ENCODE data around the gene TNFRSF4.

TNFRSF4 gene

DNA sequence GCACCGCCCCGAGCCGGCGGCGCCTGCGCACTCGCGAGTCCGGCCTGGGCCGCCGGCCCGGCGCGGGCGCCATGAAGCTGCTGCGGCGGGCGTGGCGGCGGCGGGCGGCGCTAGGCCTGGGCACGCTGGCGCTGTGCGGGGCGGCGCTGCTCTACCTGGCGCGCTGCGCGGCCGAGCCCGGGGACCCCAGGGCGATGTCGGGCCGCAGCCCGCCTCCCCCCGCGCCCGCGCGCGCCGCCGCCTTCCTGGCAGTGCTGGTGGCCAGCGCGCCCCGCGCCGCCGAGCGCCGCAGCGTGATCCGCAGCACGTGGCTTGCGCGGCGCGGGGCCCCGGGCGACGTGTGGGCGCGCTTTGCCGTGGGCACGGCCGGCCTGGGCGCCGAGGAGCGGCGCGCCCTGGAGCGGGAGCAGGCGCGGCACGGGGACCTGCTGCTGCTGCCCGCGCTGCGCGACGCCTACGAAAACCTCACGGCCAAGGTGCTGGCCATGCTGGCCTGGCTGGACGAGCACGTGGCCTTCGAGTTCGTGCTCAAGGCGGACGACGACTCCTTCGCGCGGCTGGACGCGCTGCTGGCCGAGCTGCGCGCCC is 18.3 kb upstream of the TNFRSF4 start, which contains the start of gene B3GALT6:
Gene B3GALT6, plus strand, starts transcription at position 30 of the 588 bp plus-strand sequence. Its CDS starts 42 bp downstream, at position 72.
- DNase-seq (ENCODE audit: low read depth in 2 of 2): no peak
- H3K4me3 ChIP-seq (replicated peaks in 1 of 2; ENCODE audit: low read depth in 2 of 2, low read length in 2 of 2): peak within 1 kb of the TSS; percentile 75 to 89
- TF ChIP-seq, protein P1, sequence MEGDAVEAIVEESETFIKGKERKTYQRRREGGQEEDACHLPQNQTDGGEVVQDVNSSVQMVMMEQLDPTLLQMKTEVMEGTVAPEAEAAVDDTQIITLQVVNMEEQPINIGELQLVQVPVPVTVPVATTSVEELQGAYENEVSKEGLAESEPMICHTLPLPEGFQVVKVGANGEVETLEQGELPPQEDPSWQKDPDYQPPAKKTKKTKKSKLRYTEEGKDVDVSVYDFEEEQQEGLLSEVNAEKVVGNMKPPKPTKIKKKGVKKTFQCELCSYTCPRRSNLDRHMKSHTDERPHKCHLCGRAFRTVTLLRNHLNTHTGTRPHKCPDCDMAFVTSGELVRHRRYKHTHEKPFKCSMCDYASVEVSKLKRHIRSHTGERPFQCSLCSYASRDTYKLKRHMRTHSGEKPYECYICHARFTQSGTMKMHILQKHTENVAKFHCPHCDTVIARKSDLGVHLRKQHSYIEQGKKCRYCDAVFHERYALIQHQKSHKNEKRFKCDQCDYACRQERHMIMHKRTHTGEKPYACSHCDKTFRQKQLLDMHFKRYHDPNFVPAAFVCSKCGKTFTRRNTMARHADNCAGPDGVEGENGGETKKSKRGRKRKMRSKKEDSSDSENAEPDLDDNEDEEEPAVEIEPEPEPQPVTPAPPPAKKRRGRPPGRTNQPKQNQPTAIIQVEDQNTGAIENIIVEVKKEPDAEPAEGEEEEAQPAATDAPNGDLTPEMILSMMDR (IDR thresholded peaks at IDR 0.05; ENCODE audit: low read depth, low read length): no peak

DNA sequence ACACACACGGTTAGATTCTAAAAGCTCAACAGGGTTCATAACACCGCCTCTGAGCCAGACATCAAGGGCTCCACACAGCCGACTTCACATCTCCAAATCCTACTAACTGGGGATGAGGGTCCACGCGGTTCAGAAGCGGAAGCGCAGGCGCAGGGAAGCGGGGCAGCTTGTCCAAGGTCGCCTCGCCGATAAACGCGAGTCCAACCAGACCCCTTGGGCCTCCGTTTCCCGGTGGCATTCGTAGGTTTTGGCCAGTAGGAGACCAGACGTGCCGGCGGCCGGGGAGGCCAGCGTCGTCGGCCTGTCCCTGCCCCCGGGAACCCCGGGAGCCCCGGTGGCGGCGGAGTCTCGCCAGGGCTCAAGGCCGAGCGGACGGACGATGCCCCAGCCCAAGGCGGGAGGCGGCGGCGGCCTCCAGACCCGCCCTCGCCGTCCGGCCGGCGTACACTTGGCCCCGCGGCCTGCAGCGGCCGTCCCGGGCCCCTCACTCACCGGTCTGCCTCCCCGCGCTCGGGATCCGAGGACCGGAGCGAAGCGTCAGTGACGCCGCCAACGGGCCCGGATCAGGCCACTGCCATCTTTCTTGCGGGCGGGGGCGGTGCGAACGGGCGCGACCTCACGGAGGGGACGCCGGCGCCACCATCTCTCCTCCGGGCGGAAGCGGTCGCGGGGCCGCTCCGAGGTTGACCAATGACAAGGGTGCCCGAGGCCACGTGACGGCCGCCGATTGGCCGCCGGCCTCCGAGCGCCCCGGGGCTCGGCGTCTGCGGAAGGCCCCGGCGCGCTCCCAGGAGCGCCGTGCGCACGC is 17.7 kb upstream of the TNFRSF4 start, which contains the start of gene SDF4:
Gene SDF4, minus strand, starts transcription at position 602 of the 808 bp plus-strand sequence. CDS start 3,229 bp downstream, outside the sequence.
- TF ChIP-seq, protein P1 (IDR thresholded peaks at IDR 0.05; ENCODE audit: low read depth, low read length): no peak
- DNase-seq (ENCODE audit: low read depth in 2 of 2): peak; percentile 96 to 98

DNA sequence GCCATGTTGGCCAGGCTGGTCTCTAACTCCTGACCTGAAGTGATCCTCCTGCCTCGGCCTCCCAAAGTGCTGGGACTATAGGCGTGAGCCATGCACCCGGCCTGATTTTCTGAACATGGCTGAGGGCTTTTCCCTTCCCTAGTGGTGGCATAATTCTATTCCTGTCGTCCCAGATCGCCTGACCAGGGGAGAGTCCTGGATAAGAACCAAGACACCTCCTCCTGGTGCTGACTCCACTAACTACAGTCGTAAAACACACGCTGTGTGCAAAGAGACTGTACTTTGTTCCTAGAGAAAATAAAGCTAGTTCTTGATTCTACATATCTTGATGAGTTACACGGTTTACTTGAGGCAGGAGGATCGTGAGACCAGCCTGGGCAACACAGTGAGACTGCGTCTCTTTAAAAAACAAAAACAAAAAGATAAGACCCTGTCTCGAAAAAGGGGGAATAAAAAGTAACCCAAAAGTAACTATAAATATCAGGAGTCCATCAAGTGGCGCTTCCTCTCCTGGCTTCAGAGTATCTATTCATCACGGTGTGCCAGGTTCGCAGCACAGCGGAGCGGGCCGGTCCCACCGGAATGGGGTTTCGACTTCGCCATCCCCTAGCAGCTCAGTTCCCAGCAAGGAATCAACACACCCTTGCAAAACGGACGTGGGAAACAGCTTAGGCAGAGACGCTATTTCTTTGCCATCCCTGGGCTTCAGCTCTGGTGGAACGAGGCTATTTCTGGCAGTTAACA is 16.9 kb upstream of the TNFRSF4 start:
- H3K4me3 ChIP-seq (replicated peaks in 1 of 2; ENCODE audit: low read depth in 2 of 2, low read length in 2 of 2): peak overlapping the region; percentile 75 to 89
- peak; percentile 76 to 81 for DNase-seq (ENCODE audit: low read depth in 2 of 2)
- TF ChIP-seq, protein P1 (IDR thresholded peaks at IDR 0.05; ENCODE audit: low read depth, low read length): peak; percentile 42

More for the DNA sequence above, 17.7 kb upstream of the TNFRSF4 start, which contains the start of gene SDF4:
- peak within 1 kb of the TSS; percentile 75 to 89 for H3K4me3 ChIP-seq (replicated peaks in 1 of 2; ENCODE audit: low read depth in 2 of 2, low read length in 2 of 2)

DNA sequence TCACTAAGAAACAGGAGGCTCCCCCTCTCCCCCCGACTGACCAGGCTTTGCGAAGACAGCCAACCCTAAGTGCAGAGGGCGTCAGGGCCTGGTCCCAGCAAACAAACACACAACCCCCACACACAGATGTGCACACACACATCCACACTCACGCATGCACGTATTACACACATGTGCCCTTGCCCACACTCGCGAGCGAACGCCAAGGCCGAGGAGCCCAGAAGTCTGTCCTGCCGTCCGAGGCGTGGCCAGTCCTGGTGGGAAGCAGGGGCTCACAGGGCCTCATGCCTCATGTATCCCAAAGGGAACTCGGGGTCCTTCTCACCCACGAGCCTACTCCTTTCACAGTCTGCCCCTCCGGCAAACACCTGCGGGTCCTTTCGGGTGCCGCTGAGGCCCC is 15.8 kb upstream of the TNFRSF4 start:
- no peak for DNase-seq (ENCODE audit: low read depth in 2 of 2)
- TF ChIP-seq, protein P1 (IDR thresholded peaks at IDR 0.05; ENCODE audit: low read depth, low read length): no peak
- H3K4me3 ChIP-seq (replicated peaks in 1 of 2; ENCODE audit: low read depth in 2 of 2, low read length in 2 of 2): no peak overlapping the region

DNA sequence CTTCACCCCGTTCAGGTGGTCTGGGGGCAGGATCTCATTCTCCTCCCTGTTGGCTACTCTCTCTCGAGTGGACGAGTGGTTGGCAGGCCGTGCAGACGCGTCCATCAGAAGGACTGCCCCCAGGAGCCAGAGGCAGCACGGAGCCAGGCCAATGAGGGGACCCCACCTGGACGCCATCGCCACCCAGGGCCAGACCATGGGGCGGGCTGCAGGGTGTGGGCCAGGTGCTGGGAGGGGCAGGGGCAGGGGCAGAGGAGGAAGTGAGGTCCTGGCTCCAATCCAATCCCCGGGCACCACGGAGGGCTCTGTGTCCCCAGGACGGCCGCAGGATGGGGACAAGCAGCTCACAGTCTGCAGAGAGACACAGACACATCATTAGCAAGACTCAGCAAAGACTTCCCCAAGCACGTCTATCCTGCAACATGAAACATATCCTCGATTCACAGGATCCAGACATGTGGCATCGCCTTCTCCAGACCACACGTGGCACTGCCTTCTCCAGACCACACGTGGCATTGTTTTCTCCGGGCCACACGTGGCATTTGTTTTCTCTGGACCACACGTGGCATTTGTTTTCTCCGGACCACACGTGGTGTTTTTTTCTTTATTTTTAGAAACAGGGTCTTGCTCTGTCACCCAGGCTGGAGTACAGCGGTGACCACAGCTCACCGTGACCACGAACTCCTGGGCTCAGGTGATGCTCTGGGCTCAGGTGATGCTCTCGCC is 14.8 kb upstream of the TNFRSF4 start:
- no peak overlapping the region for H3K4me3 ChIP-seq (replicated peaks in 1 of 2; ENCODE audit: low read depth in 2 of 2, low read length in 2 of 2)
- DNase-seq (ENCODE audit: low read depth in 2 of 2): no peak
- TF ChIP-seq, protein P1 (IDR thresholded peaks at IDR 0.05; ENCODE audit: low read depth, low read length): no peak

DNA sequence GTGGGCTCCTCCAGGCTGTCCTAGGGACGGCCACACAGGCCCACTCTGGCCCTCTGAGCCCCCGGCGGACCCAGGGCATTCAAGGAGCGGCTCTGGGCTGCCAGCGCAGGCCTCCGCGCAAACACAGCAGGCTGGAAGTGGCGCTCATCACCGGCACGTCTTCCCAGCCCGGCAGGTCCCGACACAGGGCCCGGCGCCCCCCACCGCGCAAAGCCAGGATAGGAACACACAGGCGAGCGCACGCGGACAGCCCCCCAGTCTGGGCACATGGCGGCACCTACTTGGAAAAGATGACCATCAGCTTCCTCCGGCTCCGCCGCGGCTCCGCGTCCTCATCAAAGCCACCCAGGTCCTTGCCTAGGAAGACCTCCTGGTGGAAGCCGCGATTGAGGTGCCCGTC is 14.2 kb upstream of the TNFRSF4 start:
- TF ChIP-seq, protein P1 (IDR thresholded peaks at IDR 0.05; ENCODE audit: low read depth, low read length): no peak
- no peak for DNase-seq (ENCODE audit: low read depth in 2 of 2)
- no peak overlapping the region for H3K4me3 ChIP-seq (replicated peaks in 1 of 2; ENCODE audit: low read depth in 2 of 2, low read length in 2 of 2)

All from cardiac fibroblast (primary cell).